ENCODE results near the gene UBE2J2. TPM values are rescaled to one million over a fixed set of nuclear protein-coding genes. Genes with fewer than 3 reads are reported as not detected.

The UBE2J2 gene
- total and polyA plus RNA-seq, 5 experiments from 2014 or later = 84.7 to 105 (median 92.9) TPM

- no peak for DNase-seq
- H3K4me3 Mint-ChIP-seq = no peak overlapping the region
- H3K4me1 Mint-ChIP-seq = peaks cover 0 to 11% (median 4%) of the 10 kb centered on the region in 4 donors
- no peaks in the 10 kb centered on the region for H3K27me3 Mint-ChIP-seq
- no peak for ATAC-seq
- POLR2A ChIA-PET = interaction anchor here (1.1 kb wide), 1 partner anchor 9 kb away, joined by 4 read pairs; no protein-coding TSS in a partner anchor
- no peaks in the 10 kb centered on the region for H3K9me3 Mint-ChIP-seq
- no peak overlapping the region for H3K27ac Mint-ChIP-seq
- H3K36me3 Mint-ChIP-seq = peaks cover 0 to 50% (median 1%) of the 10 kb centered on the region in 3 donors
Measured at GRCh38 chr1:1314678-1315335, 41.2 kb upstream of the UBE2J2 start.

- no peak for DNase-seq
- Mint-ChIP-seq H3K27ac (no peak overlapping the region), H3K4me1 (peaks cover 0 to 7% (median 2%) of the 10 kb centered on the region in 4 donors), H3K36me3 (peaks cover 0 to 44% (median 1%) of the 10 kb centered on the region in 3 donors), H3K9me3 (no peaks in the 10 kb centered on the region), H3K27me3 (no peaks in the 10 kb centered on the region), H3K4me3 (no peak overlapping the region)
- no peak for ATAC-seq
- POLR2A ChIA-PET = interaction anchor here (1.1 kb wide), 1 partner anchor 9 kb away, joined by 4 read pairs; no protein-coding TSS in a partner anchor
Measured at GRCh38 chr1:1314237-1314586, 40.6 kb upstream of the UBE2J2 start.

- DNase-seq = no peak
- POLR2A ChIA-PET = interaction anchor here (0.6 to 1.1 kb wide), 2 partner anchors 8 to 130 kb away, joined by 3 to 4 read pairs; no protein-coding TSS in a partner anchor
- Mint-ChIP-seq H3K27me3 (no peaks in the 10 kb centered on the region), H3K4me3 (peak overlapping the region in 1 of 10 donors; percentile 45), H3K9me3 (no peaks in the 10 kb centered on the region), H3K4me1 (peaks cover 0 to 6% (median 1%) of the 10 kb centered on the region in 4 donors), H3K36me3 (peaks cover 0 to 39% (median 1%) of the 10 kb centered on the region in 3 donors), H3K27ac (peak overlapping the region in 1 of 10 donors; percentile 27)
- no peak for ATAC-seq
Measured at GRCh38 chr1:1313500-1314236, 40.0 kb upstream of the UBE2J2 start.

GRCh38 chr1:1312450-1313314 is 39.0 kb upstream of the UBE2J2 start:
- Mint-ChIP-seq H3K27ac (peak overlapping the region in 1 of 10 donors; percentile 59), H3K27me3 (no peaks in the 10 kb centered on the region)

GRCh38 chr1:1311107-1312104 is 37.8 kb upstream of the UBE2J2 start:
- no peak overlapping the region for H3K4me3 Mint-ChIP-seq
- DNase-seq (no peak), ATAC-seq (no peak)
- H3K27ac Mint-ChIP-seq = no peak overlapping the region
- POLR2A ChIA-PET = interaction anchor here (0.9 to 2.6 kb wide), 3 partner anchors 14 to 88 kb away, joined by 3 to 7 read pairs (median 3); partner anchors contain the start of gene CCNL2
- peaks cover 0 to 21% (median 1%) of the 10 kb centered on the region in 3 donors for H3K36me3 Mint-ChIP-seq
- peaks cover 2 to 14% (median 7%) of the 10 kb centered on the region in 4 donors for H3K4me1 Mint-ChIP-seq
- no peaks in the 10 kb centered on the region for H3K9me3 Mint-ChIP-seq
- no peaks in the 10 kb centered on the region for H3K27me3 Mint-ChIP-seq

More at GRCh38 chr1:1312450-1313314, 39.0 kb upstream of the UBE2J2 start:
- Mint-ChIP-seq H3K4me3 (peak overlapping the region in 2 of 10 donors; percentile 29 to 30), H3K36me3 (peaks cover 0 to 30% (median 1%) of the 10 kb centered on the region in 3 donors), H3K9me3 (no peaks in the 10 kb centered on the region), H3K4me1 (peaks cover 0 to 6% (median 1%) of the 10 kb centered on the region in 4 donors)
- ATAC-seq (no peak), DNase-seq (no peak)
- POLR2A ChIA-PET = interaction anchor here (2.6 kb wide), 1 partner anchor 87 kb away, joined by 7 read pairs; the partner anchor contains the start of gene CCNL2

GRCh38 chr1:1310476-1311053 is 36.9 kb upstream of the UBE2J2 start:
- DNase-seq (no peak), ATAC-seq (no peak)
- Mint-ChIP-seq H3K27me3 (no peaks in the 10 kb centered on the region), H3K36me3 (peaks cover 0 to 15% (median 1%) of the 10 kb centered on the region in 3 donors), H3K4me3 (peak overlapping the region in 7 of 10 donors; percentile 27 to 79 (median 57)), H3K9me3 (no peaks in the 10 kb centered on the region), H3K4me1 (peaks cover 6 to 22% (median 15%) of the 10 kb centered on the region in 4 donors), H3K27ac (peak overlapping the region in 6 of 10 donors; percentile 13 to 85 (median 63))
- POLR2A ChIA-PET = interaction anchor here (0.9 to 2.6 kb wide), 3 partner anchors 15 to 89 kb away, joined by 3 to 7 read pairs (median 6); partner anchors contain the start of gene CCNL2

- POLR2A ChIA-PET = interaction anchor here (0.9 to 2.1 kb wide), 3 partner anchors 16 to 62 kb away, joined by 3 to 6 read pairs (median 3); no protein-coding TSS in a partner anchor
- ATAC-seq (no peak), DNase-seq (no peak)
- peaks cover 6 to 26% (median 21%) of the 10 kb centered on the region in 4 donors for H3K4me1 Mint-ChIP-seq
- peaks cover 0 to 14% (median 1%) of the 10 kb centered on the region in 3 donors for H3K36me3 Mint-ChIP-seq
- H3K4me3 Mint-ChIP-seq = peak overlapping the region in 9 of 10 donors; percentile 10 to 79 (median 58)
- no peaks in the 10 kb centered on the region for H3K9me3 Mint-ChIP-seq
- no peaks in the 10 kb centered on the region for H3K27me3 Mint-ChIP-seq
- peak overlapping the region in 3 of 10 donors; percentile 38 to 53 (median 40) for H3K27ac Mint-ChIP-seq
Measured at GRCh38 chr1:1310109-1310385, 36.4 kb upstream of the UBE2J2 start.

- no peaks in the 10 kb centered on the region for H3K9me3 Mint-ChIP-seq
- POLR2A ChIA-PET = interaction anchor here (0.9 to 2.1 kb wide), 3 partner anchors 16 to 63 kb away, joined by 3 to 6 read pairs (median 3); no protein-coding TSS in a partner anchor
- peaks cover 0 to 11% (median 1%) of the 10 kb centered on the region in 3 donors for H3K36me3 Mint-ChIP-seq
- no peak for ATAC-seq
- H3K27me3 Mint-ChIP-seq = no peaks in the 10 kb centered on the region
- no peak for DNase-seq
- peaks cover 8 to 26% (median 22%) of the 10 kb centered on the region in 4 donors for H3K4me1 Mint-ChIP-seq
- H3K4me3 Mint-ChIP-seq = peak overlapping the region; percentile 56 to 79 (median 70)
- peak overlapping the region in 7 of 10 donors; percentile 24 to 86 (median 65) for H3K27ac Mint-ChIP-seq
Measured at GRCh38 chr1:1309251-1310108, 35.8 kb upstream of the UBE2J2 start.

- ATAC-seq (no peak), DNase-seq (no peak)
- Mint-ChIP-seq H3K4me3 (peak overlapping the region; percentile 78 to 93 (median 82)), H3K9me3 (no peaks in the 10 kb centered on the region), H3K27ac (peak overlapping the region in 8 of 10 donors; percentile 40 to 93 (median 90)), H3K4me1 (peaks cover 8 to 27% (median 22%) of the 10 kb centered on the region in 4 donors), H3K27me3 (no peaks in the 10 kb centered on the region), H3K36me3 (peaks cover 0 to 11% (median 1%) of the 10 kb centered on the region in 3 donors)
- POLR2A ChIA-PET = interaction anchor here (0.9 to 2.1 kb wide), 3 partner anchors 17 to 63 kb away, joined by 3 to 6 read pairs (median 3); no protein-coding TSS in a partner anchor
Measured at GRCh38 chr1:1308756-1309250, 35.1 kb upstream of the UBE2J2 start.
